Mesenchymal stem cell (in vitro differentiated cells and primary cell): ENCODE results near the gene PPP6R1.

Source experiments
- DNase-seq: peaks from one replicate; pipeline ENCODE4 v3.0.0-alpha.2; 2013
- H2AFZ ChIP-seq: one replicate; pipeline ENCODE4 v1.6.1; 2013; ENCODE audit warnings: low read depth, mild to moderate bottlenecking, control low read depth, inconsistent platforms, low read length, moderate library complexity
- H2AK5ac ChIP-seq: 2 replicates; pipeline ENCODE4 v1.6.1; 2013; ENCODE audit warnings: low read length, moderate library complexity, mild to moderate bottlenecking, inconsistent platforms; ENCODE audit not compliant: severe bottlenecking
- H2BK120ac ChIP-seq: one replicate; pipeline ENCODE4 v1.6.1; 2013; ENCODE audit warnings: low read depth, mild to moderate bottlenecking, inconsistent platforms, low read length, moderate library complexity
- H2BK12ac ChIP-seq, 2 experiments: one replicate each; pipeline ENCODE4 v1.6.1; 2013; ENCODE audit warnings: inconsistent platforms in 2 of 2, low read length in 2 of 2, mild to moderate bottlenecking in 2 of 2, moderate library complexity in 2 of 2, control low read depth in 1 of 2
- H2BK15ac ChIP-seq: one replicate; pipeline ENCODE4 v1.6.1; 2013; ENCODE audit warnings: mild to moderate bottlenecking, low read depth, inconsistent platforms; ENCODE audit not compliant: poor library complexity, severe bottlenecking
- H2BK5ac ChIP-seq: 2 replicates; pipeline ENCODE4 v1.6.1; 2013; ENCODE audit warnings: low read depth, mild to moderate bottlenecking, low read length, control low read depth, inconsistent platforms; ENCODE audit not compliant: poor library complexity, severe bottlenecking
- H3K14ac ChIP-seq, 2 experiments: one replicate each; pipeline ENCODE4 v1.6.1; 2013; ENCODE audit warnings: inconsistent platforms in 2 of 2, low read length in 2 of 2, control low read depth in 1 of 2, mild to moderate bottlenecking in 1 of 2, moderate library complexity in 1 of 2
- H3K18ac ChIP-seq, 2 experiments: one replicate each; pipeline ENCODE4 v1.6.1; 2013; ENCODE audit warnings: inconsistent platforms in 2 of 2, low read length in 2 of 2, control low read depth in 1 of 2, low read depth in 1 of 2, mild to moderate bottlenecking in 1 of 2
- H3K23ac ChIP-seq, 2 experiments: one replicate each; pipeline ENCODE4 v1.6.1; 2013; ENCODE audit warnings: inconsistent platforms in 2 of 2, low read length in 2 of 2, mild to moderate bottlenecking in 2 of 2, moderate library complexity in 2 of 2, control low read depth in 1 of 2
- H3K27ac ChIP-seq: 2 replicates; pipeline ENCODE4 v1.5.1; 2013; ENCODE audit warnings: mild to moderate bottlenecking, moderate library complexity, low read length, control low read depth, inconsistent platforms; ENCODE audit not compliant: poor library complexity, severe bottlenecking
- H3K27me3 ChIP-seq, 2 experiments: 2 replicates each; pipeline versions ENCODE4 v1.6.1 to v1.7.0; 2013; ENCODE audit warnings: low read length in 2 of 2, mild to moderate bottlenecking in 2 of 2, moderate library complexity in 2 of 2, control low read depth in 1 of 2, inconsistent platforms in 1 of 2; ENCODE audit not compliant: control insufficient read depth in 1 of 2, insufficient read depth in 1 of 2
- H3K36me3 ChIP-seq, 2 experiments: 2 replicates each; pipeline versions ENCODE4 v1.6.1 to v1.7.0; 2013; ENCODE audit warnings: low read length in 2 of 2, control low read depth in 1 of 2, inconsistent platforms in 1 of 2, low read depth in 1 of 2, mild to moderate bottlenecking in 1 of 2; ENCODE audit not compliant: insufficient read depth in 2 of 2, control insufficient read depth in 1 of 2
- H3K4ac ChIP-seq, 2 experiments: one replicate each; pipeline ENCODE4 v1.6.1; 2013; ENCODE audit warnings: inconsistent platforms in 2 of 2, low read length in 2 of 2, mild to moderate bottlenecking in 2 of 2, moderate library complexity in 2 of 2, control low read depth in 1 of 2, low read depth in 1 of 2
- H3K4me1 ChIP-seq: 2 replicates; pipeline ENCODE4 v1.6.1; 2013; ENCODE audit warnings: low read depth, low read length, control low read depth; ENCODE audit not compliant: control insufficient read depth, insufficient read depth
- H3K4me2 ChIP-seq: 2 replicates; pipeline ENCODE4 v1.6.1; 2013; ENCODE audit warnings: low read length, mild to moderate bottlenecking, inconsistent platforms; ENCODE audit not compliant: poor library complexity, severe bottlenecking
- H3K4me3 ChIP-seq, 2 experiments: 2 replicates each; pipeline versions ENCODE4 v1.5.1 to v1.7.0; 2013; ENCODE audit warnings: low read length in 2 of 2, mild to moderate bottlenecking in 2 of 2, control low read depth in 1 of 2, low read depth in 1 of 2; ENCODE audit not compliant: insufficient read depth in 1 of 2
- H3K79me1 ChIP-seq: replicated peaks from 2 replicates; pipeline ENCODE4 v1.6.1; 2013; ENCODE audit warnings: mild to moderate bottlenecking, control low read depth, low read length, inconsistent platforms; ENCODE audit not compliant: poor library complexity, severe bottlenecking
- H3K9ac ChIP-seq: 2 replicates; pipeline ENCODE4 v1.7.0; 2013; ENCODE audit warnings: mild to moderate bottlenecking, low read length, moderate library complexity
- H3K9me3 ChIP-seq: 2 replicates; pipeline ENCODE4 v1.7.0; 2013; ENCODE audit warnings: mild to moderate bottlenecking, low read length; ENCODE audit not compliant: control insufficient read depth
- H4K8ac ChIP-seq: one replicate; pipeline ENCODE4 v1.6.1; 2013; ENCODE audit warnings: inconsistent platforms, mild to moderate bottlenecking, low read length, moderate library complexity
- H4K91ac ChIP-seq: one replicate; pipeline ENCODE4 v1.6.1; 2013; ENCODE audit warnings: mild to moderate bottlenecking, low read length, inconsistent platforms
- WGBS: methylation state at CpG from one replicate; pipeline ENCODE4 v1.1.7; 2013; ENCODE audit warnings: mixed read lengths; 5-methylcytosine and 5-hydroxymethylcytosine counted together

The PPP6R1 gene

DNA sequence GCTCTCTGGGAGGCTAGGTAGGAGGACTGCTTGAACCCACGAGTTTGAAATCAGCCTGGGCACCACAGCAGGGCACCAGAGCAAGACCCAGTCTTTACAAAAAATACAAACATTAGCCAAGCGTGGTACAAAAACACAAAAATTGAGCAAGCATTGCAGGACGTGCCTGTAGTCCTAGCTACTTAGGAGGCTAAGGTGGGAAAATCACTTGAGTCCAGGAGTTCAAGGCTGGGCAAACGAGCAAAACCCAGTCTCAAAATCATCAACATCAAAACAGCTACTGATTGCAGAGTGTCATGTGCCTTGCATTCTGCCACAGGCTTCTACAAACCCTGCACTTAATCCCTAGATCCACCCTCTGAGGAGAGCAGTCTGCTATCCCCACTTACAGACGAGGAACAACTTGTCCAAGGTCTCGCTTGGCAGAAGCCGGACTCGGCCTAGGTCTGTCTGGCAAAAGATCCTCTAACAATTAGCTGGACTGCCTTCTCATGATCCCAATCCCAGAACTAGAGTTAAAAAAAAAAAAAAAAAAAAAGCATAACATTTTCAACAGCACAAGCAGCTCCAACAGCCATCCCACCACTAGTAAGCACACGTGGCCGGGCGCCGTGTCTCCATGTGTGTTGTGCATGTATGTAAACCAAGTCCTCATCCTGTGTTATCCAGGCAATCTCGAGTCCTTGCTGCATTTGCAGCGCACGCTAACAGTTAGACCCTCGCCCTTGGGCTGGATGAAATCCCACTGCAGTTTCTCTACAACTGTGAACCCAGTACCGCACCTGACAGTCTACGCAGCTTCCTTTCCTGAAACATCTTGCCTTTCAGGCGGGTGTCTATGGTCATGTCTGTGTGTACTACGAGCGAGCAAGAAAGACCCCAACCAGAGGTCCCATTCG lies 2.0 kb downstream of the PPP6R1 start:
- Histone ChIP-seq H2BK12ac (no peak overlapping the region), H2BK15ac (no peak overlapping the region), H3K4me2 (peak overlapping the region; percentile 71), H3K27me3 (no peaks in the 10 kb centered on the region), H3K18ac (no peak overlapping the region), H3K27ac (no peak overlapping the region), H3K4ac (no peak overlapping the region), H3K9me3 (no peaks in the 10 kb centered on the region), H3K4me3 (peak overlapping the region; percentile 91 to 95), H2AK5ac (no peak overlapping the region), H4K91ac (no peak overlapping the region), H3K4me1 (peaks cover 43% of the 10 kb centered on the region), H2AFZ (no peak overlapping the region), H2BK120ac (no peak overlapping the region), H3K9ac (peak overlapping the region; percentile 97), H3K23ac (peak overlapping the region in 1 of 2 experiments; percentile 5), H3K14ac (no peak overlapping the region), H3K36me3 (peaks cover under 1 to 22% of the 10 kb centered on the region in 2 experiments), H2BK5ac (no peak overlapping the region), H3K79me1 (no peaks in the 10 kb centered on the region), H4K8ac (no peak overlapping the region)
- DNase-seq: peak; percentile 6
- 85% methylated on average over 22 of the region's 22 CpGs for whole genome bisulfite sequencing

DNA sequence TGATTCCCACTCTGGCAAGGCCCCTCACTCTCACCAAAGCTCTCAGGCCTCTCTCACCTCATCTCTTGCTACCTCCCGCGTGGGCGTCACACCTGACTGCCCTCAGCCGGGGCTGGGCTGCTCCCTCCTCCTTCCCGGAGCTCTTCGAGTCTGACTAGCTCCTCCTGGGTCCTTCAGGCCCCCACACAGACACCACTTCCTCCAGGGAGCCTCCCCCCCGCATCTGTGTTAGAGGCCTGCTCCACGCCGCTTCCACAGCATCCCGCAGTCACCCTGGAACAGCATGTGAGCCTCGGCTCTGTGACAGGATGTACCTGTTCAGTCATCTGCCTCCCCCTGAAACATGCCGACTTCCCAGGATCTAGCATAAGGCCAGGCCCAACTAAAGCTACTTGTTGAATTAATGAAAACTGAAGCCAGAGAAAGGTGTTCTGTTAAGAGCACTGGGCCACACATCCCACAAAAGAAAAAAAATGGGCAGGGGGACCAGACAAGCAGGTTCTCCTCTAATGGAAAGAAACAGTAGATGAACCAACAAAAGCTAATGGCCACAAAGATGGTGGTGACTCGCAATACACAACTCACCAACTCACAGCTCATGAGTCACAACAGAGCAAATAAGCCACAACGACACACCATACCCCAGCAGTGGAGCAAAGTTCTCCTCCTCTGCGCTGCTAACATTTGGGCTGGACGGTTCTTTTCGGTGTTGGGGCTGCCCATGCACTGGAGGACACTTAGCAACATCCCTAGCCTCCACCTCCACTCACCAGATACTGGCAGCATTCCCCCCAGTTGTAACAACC lies 3.0 kb downstream of the PPP6R1 start:
- Histone ChIP-seq H3K9me3 (no peaks in the 10 kb centered on the region), H3K4me1 (peaks cover 53% of the 10 kb centered on the region), H2BK5ac (no peak overlapping the region), H2AK5ac (no peak overlapping the region), H3K23ac (peak overlapping the region in 1 of 2 experiments; percentile 46), H4K91ac (no peak overlapping the region), H3K4me2 (peak overlapping the region; percentile 24), H3K27me3 (no peaks in the 10 kb centered on the region), H4K8ac (no peak overlapping the region), H3K27ac (no peak overlapping the region), H2BK15ac (no peak overlapping the region), H2AFZ (no peak overlapping the region), H3K9ac (peak overlapping the region; percentile 97), H2BK12ac (no peak overlapping the region), H3K79me1 (no peaks in the 10 kb centered on the region), H3K18ac (no peak overlapping the region), H2BK120ac (no peak overlapping the region), H3K14ac (no peak overlapping the region), H3K36me3 (peaks cover 0 to 22% of the 10 kb centered on the region in 2 experiments), H3K4ac (no peak overlapping the region), H3K4me3 (peak overlapping the region in 1 of 2 experiments; percentile 91)
- 83% methylated on average over 17 of the region's 17 CpGs for WGBS
- peak; percentile 48 for DNase-seq

DNA sequence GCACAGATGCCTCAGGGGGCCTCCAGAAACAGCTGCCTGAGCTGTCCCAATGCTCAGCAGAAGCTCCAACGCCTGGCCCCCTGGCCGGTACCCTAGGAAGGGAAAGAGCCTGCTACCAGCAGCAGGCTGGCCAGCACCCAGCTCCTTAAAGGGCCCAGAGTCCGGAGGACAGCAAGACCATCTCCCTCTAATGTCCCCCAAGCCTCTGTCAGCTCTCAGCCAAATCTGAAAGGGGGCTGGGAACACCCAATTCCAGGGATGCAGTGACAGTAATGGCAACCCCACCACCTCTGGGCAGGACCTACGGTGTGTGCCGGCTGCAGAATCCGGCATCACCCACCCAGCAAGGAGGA lies 4.2 kb downstream of the PPP6R1 start:
- H3K14ac ChIP-seq: no peak overlapping the region
- no peak overlapping the region for H3K27ac ChIP-seq
- H3K4me1 ChIP-seq: peaks cover 60% of the 10 kb centered on the region
- no peak overlapping the region for H3K4ac ChIP-seq
- H3K79me1 ChIP-seq: no peaks in the 10 kb centered on the region
- H2BK15ac ChIP-seq: no peak overlapping the region
- 94% methylated on average over 6 of the region's 6 CpGs for WGBS
- no peak overlapping the region for H2AFZ ChIP-seq
- H3K9me3 ChIP-seq: no peaks in the 10 kb centered on the region
- peak overlapping the region; percentile 97 for H3K9ac ChIP-seq
- H2BK5ac ChIP-seq: no peak overlapping the region
- no peak overlapping the region for H4K91ac ChIP-seq
- no peak for DNase-seq
- H2BK120ac ChIP-seq: no peak overlapping the region
- H3K4me3 ChIP-seq: peak overlapping the region in 1 of 2 experiments; percentile 53
- no peak overlapping the region for H2AK5ac ChIP-seq
- no peaks in the 10 kb centered on the region for H3K27me3 ChIP-seq
- no peak overlapping the region for H2BK12ac ChIP-seq
- H4K8ac ChIP-seq: no peak overlapping the region
- no peak overlapping the region for H3K4me2 ChIP-seq
- H3K23ac ChIP-seq: no peak overlapping the region
- H3K36me3 ChIP-seq: peaks cover 0 to 34% of the 10 kb centered on the region in 2 experiments
- no peak overlapping the region for H3K18ac ChIP-seq
